Measurements from ENCODE around the gene RAB38.

RAB38 gene

GRCh38 chr11:88103337-88104206 lies 71.7 kb downstream of the RAB38 start:
- peak; percentile 21 for DNase-seq (ENCODE audit: low read depth, low spot score)

GRCh38 chr11:88102598-88102934 lies 72.7 kb downstream of the RAB38 start:
- DNase-seq (ENCODE audit: low read depth, low spot score), result no peak

DNA sequence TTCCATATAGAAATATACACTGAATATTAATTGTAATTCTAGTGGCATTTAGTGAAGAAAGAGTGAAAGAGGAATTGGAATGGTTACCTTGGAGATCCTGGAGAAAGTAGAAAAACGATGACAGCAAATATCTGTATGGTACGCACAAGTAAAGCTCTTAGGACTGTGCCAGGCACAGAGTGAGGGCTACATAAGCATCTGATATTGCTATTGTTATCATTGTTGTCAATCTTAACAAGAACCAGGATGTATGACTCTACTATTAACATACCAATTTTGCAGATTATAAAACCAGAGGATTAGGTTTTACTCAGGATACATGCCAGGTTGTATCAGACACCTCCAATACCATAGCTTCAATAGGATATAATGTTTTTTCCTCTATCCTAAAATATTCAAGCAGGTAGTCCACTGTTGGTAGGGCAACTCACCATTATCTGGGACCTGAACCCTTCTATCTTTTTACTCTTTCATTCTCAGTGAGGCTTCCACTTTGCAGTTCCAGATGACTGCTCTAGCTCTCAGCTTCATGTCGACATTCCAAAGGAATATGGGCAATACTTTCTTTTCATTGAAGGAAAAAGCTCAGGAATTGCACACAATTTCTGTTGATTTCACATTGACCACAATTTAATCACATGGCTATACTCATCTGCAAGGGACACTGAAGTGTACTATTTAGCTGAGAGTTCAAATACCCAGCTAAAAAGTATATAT lies 73.2 kb downstream of the RAB38 start:
- no peak for DNase-seq (ENCODE audit: low read depth, low spot score)

- DNase-seq (ENCODE audit: low read depth, low spot score), result no peak
Observed at GRCh38 chr11:88100151-88100550, 75.1 kb downstream of the RAB38 start.

DNA sequence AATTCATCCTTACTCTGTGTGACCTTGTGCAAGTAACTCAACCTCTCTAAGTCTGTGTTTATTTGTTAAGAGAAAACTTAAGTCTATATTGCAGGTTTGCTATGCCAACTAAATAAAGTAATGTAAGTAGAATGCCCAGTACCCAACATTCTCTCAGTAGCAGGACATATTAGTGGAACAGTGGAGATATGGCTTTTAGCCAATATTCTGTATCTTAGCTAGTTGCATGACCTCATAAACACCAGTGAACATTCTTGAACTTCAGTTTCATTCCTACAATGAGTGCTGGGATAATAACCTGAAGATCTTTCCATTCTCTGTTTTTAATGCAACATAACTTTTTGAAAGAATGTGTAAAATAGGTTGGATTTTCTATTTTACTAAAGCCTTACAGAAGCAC lies 77.0 kb downstream of the RAB38 start:
- no peak for DNase-seq (ENCODE audit: low read depth, low spot score)

DNA sequence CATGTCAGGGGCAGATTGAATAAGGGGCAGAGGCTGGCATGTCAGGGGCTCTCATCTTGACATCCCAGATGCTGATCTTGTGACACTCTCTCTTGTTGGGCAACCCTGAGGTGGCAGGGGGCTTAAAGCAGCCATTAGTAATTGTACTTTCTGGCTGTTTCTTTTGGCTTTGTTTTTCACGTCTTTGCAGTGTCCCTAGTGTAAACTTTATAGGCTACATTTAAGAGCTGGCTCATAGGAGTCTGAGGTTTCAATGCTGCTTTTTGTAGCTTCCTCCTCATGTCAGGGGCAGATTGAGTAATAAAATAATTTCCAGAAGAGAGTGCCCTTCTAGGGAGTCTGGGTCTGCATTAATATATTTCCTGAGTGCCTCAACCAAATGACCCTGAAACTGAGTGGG lies 86.1 kb downstream of the RAB38 start:
- no peak for DNase-seq (ENCODE audit: low read depth, low spot score)

- no peak for DNase-seq (ENCODE audit: low read depth, low spot score)
Observed at GRCh38 chr11:88087337-88087736, 87.9 kb downstream of the RAB38 start.

DNA sequence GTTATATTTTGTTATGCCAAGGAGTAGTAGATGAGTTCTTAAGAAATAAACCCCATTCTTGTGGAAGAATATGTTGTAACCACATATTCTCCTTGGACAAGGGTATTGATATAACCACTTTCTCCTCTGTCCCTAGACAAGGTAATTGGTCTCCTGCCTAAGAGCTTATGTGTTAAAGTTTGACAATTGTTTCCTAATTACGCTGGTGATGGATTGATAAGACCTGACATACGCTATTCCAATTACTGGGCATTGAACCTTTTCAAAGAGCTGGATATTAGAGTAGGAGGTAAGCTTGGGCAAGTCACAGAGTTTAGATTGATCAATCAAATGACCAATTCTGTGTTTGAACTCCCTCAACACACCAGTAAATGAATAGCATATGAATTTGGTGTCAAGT lies 88.9 kb downstream of the RAB38 start:
- DNase-seq (ENCODE audit: low read depth, low spot score), result no peak

GRCh38 chr11:88070437-88070836 lies 104.8 kb downstream of the RAB38 start:
- DNase-seq (ENCODE audit: low read depth, low spot score), result no peak

- DNase-seq (ENCODE audit: low read depth, low spot score), result no peak
Observed at GRCh38 chr11:88068848-88069554, 106.2 kb downstream of the RAB38 start.

- DNase-seq (ENCODE audit: low read depth, low spot score), result no peak
Observed at GRCh38 chr11:88066090-88066489, 109.2 kb downstream of the RAB38 start.

DNA sequence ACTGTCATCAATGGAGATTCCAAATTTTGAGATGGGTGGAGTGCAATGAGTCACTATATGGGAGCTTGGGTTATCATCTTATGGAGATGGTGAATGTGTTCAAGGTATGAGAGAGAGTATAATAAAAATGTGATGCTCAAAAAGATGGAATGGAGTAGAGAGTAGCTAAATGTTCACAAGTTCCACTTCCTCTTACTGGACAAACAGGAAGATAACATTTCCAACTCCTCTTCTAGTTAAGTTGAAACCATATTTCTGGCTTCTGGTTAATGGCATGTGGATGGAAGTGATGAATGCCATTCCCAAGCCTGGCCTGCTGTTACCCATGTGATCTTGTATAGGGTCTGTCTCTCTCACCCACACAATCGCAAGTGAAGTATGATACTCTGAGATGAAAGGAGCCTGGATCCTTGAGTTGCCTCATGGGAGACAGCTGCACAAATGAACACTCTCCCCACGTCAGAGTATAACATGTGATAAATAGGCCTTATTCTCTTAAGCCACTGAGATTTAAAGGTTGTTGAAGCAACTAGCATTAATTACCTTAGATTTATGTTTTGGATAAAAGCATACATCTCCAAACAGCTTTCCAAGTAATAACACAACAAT lies 111.0 kb downstream of the RAB38 start:
- DNase-seq (ENCODE audit: low read depth, low spot score), result no peak

All from brain pericyte (primary cell).